Sigmoid colon (tissue), 4 donors: ENCODE results near the gene PPP4R4.

Experiments used
- CTCF ChIP-seq, 4 experiments: fragments of 450-650 bp in 3 of 4; fragments of 200-600 bp in 1 of 4; IDR thresholded peaks; one replicate each; pipeline ENCODE4 v1.5.1; 2016 to 2019; ENCODE audit warnings: antibody characterized with exemption in 4 of 4, mild to moderate bottlenecking in 3 of 4, moderate library complexity in 2 of 4
- POLR2A ChIP-seq, 2 donors: fragments of 450-650 bp; IDR thresholded peaks; one replicate each; pipeline ENCODE4 v1.6.1; 2016; ENCODE audit warnings: antibody characterized with exemption in 2 of 2, mild to moderate bottlenecking in 2 of 2, moderate library complexity in 2 of 2
- POLR2AphosphoS5 ChIP-seq, 4 donors: sonication (generic); formaldehyde crosslinking; IDR thresholded peaks; one replicate each; pipeline ENCODE4 v1.6.1; 2017; ENCODE audit warnings: antibody characterized with exemption in 4 of 4

- no peak for TF ChIP-seq CTCF (IDR thresholded peaks at IDR 0.05)
- peak in 1 of 4 donors; percentile 16 for TF ChIP-seq POLR2AphosphoS5 (IDR thresholded peaks at IDR 0.05)
- TF ChIP-seq POLR2A (IDR thresholded peaks at IDR 0.05): peak in 1 of 2 donors; percentile 27
These were observed 143.1 kb downstream of the PPP4R4 start for GRCh38 chr14:94317259-94317658.
